Left lung (tissue), 10 donors: Measurements from ENCODE around the gene MAST4. TPM values are rescaled to one million over a fixed set of nuclear protein-coding genes. Genes with fewer than 3 reads are reported as not detected.

Source experiments
- ATAC-seq: fragments of 200-7000 bp; cut with Tn5 transposase; one replicate; pipeline ENCODE4 v1.9.1; 2020; ENCODE audit warnings: moderate library complexity
- DNase-seq, 4 donors: peaks; one replicate each; pipeline ENCODE4 v3.0.0-alpha.2; 2013 to 2020
- H3K27ac ChIP-seq, 2 donors: fragments of 200-600 bp; sonication (generic) in 1 of 2; one replicate each; pipeline versions ENCODE4 v1.5.0 to v1.8.0; 2020 to 2021
- H3K27me3 ChIP-seq, 2 donors: fragments of 200-600 bp; sonication (generic) in 1 of 2; one replicate each; pipeline versions ENCODE4 v1.5.0 to v1.8.0; 2020 to 2021
- H3K36me3 ChIP-seq, 2 donors: fragments of 200-600 bp; sonication (generic) in 1 of 2; one replicate each; pipeline versions ENCODE4 v1.5.0 to v1.8.0; 2020 to 2021
- H3K4me1 ChIP-seq, 2 donors: fragments of 200-600 bp; one replicate each; pipeline ENCODE4 v1.8.0; 2021
- H3K4me3 ChIP-seq, 2 donors: fragments of 200-600 bp; sonication (generic) in 1 of 2; one replicate each; pipeline versions ENCODE4 v1.5.0 to v1.8.0; 2020 to 2021; ENCODE audit warnings: mild to moderate bottlenecking in 1 of 2
- H3K9me3 ChIP-seq, 2 donors: fragments of 200-600 bp; sonication (generic) in 1 of 2; one replicate each; pipeline versions ENCODE4 v1.5.0 to v1.8.0; 2020 to 2021
- intact Hi-C, 2 donors: fragments of 100-400 bp; cut with DNase I; formaldehyde crosslinking; loops; one replicate each; pipeline versions ENCODE4 v1.11.2 to v1.14.2; 2022
- polyA plus RNA-seq, 6 donors: library from polyadenylated mRNA; unstranded; fragments of 120-200 nt; gene quantifications; one replicate each; pipeline ENCODE4 v1.2.1, GENCODE V29; 2013; ENCODE audit not compliant: insufficient read length in 6 of 6
- total RNA-seq, 2 donors: library from RNA; stranded (reverse); fragmentation: NEBNext Ultra II Directional; extraction: Animal tissue kit (Norgen Biotek cat#: 25700); gene quantifications; one replicate each; pipeline ENCODE4 v1.2.1, GENCODE V29; 2021
- TF ChIP-seq, protein P1 (sequence below), 2 donors: fragments of 200-600 bp; sonication (generic) in 1 of 2; IDR thresholded peaks; one replicate each; pipeline versions ENCODE4 v1.5.0 to v1.8.0; 2021; ENCODE audit warnings: antibody characterized with exemption in 2 of 2
- donor health status: DM: no; HTN: yes; CAD: no.
- donor health status: DM: no; HTN: no; CAD: no.

Gene MAST4
- total and polyA plus RNA-seq, 8 donors = 47.7 to 57.6 (median 53.0) TPM

DNA sequence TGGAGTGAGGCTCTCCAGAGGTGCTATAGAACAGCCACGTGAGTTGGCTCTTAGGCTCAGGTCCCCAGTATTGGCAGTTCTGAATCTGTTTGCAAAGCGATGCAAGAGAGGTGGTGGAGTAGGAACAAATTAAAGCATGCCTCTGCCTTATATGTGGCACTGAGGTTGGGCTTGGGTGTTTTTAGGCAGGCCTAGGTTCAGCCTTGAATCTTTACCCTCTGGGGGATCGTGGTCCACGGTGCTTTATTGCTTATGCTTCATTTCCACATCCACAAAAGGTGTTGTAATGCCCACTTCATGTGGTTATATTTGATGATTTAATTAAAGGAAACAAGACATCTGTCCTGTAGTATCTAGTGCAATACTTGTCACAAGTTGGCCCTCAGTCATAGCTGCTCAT is 544.2 kb downstream of the MAST4 start:
- no peak overlapping the region for H3K27ac ChIP-seq
- no peaks in the 10 kb centered on the region for H3K27me3 ChIP-seq
- DNase-seq (no peak), ATAC-seq (no peak)
- no peaks in the 10 kb centered on the region for H3K9me3 ChIP-seq
- TF ChIP-seq, protein P1, sequence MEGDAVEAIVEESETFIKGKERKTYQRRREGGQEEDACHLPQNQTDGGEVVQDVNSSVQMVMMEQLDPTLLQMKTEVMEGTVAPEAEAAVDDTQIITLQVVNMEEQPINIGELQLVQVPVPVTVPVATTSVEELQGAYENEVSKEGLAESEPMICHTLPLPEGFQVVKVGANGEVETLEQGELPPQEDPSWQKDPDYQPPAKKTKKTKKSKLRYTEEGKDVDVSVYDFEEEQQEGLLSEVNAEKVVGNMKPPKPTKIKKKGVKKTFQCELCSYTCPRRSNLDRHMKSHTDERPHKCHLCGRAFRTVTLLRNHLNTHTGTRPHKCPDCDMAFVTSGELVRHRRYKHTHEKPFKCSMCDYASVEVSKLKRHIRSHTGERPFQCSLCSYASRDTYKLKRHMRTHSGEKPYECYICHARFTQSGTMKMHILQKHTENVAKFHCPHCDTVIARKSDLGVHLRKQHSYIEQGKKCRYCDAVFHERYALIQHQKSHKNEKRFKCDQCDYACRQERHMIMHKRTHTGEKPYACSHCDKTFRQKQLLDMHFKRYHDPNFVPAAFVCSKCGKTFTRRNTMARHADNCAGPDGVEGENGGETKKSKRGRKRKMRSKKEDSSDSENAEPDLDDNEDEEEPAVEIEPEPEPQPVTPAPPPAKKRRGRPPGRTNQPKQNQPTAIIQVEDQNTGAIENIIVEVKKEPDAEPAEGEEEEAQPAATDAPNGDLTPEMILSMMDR (IDR thresholded peaks at IDR 0.05) = no peak
- H3K4me3 ChIP-seq = no peak overlapping the region
- intact Hi-C loops = loop anchor here in 1 of 2 donors (10.0 kb wide), 2 partner anchors 146 to 316 kb away; no protein-coding TSS in a partner anchor
- H3K36me3 ChIP-seq = peaks cover 0 to 49% of the 10 kb centered on the region in 2 donors
- H3K4me1 ChIP-seq = no peaks in the 10 kb centered on the region

DNA sequence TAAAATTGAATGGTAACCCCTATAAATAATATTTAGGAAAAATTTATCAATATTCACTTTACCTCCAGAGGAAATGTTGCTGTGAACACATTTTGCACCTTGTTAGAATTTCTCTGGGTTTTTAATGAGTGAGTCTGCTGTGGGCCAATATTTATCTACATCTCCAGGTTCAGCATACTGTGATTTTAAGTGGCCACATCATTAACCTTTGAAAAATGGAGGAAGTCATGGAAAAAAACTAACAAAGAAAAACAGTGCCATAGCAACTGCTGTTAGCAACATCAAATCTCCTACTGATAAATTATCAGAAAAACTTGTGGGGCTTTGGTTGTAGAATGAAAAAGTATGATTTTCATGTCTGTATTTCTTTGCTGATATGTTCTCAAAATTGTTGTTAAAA is 545.5 kb downstream of the MAST4 start:
- no peak for ATAC-seq
- Histone ChIP-seq H3K27ac (no peak overlapping the region), H3K36me3 (peaks cover 0 to 51% of the 10 kb centered on the region in 2 donors), H3K4me3 (no peak overlapping the region), H3K9me3 (no peaks in the 10 kb centered on the region), H3K4me1 (peaks cover 0 to 5% of the 10 kb centered on the region in 2 donors), H3K27me3 (no peaks in the 10 kb centered on the region)
- TF ChIP-seq, protein P1 (IDR thresholded peaks at IDR 0.05) = no peak
- intact Hi-C loops = loop anchor here in 1 of 2 donors (10.0 kb wide), 2 partner anchors 147 to 317 kb away; no protein-coding TSS in a partner anchor
- no peak for DNase-seq

DNA sequence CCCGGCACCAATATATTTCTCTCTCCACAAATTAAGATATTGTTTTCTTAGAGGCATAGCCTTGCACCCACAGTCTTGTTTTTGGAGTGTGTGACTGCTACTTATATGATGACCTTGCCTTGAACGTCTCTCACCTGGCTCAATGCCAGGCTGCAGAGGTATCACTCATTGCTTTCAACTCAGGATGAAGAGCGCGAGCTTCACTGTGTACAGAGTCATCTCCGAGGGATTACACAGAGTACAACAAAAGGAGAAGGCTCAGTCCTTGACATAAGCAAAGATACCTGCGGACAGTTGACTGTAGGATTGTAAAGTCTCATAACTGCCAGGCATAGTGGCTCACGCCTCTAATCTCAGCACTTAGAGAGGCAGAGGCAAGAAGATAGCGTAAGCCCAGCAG is 546.6 kb downstream of the MAST4 start:
- Histone ChIP-seq H3K27me3 (no peaks in the 10 kb centered on the region), H3K4me3 (no peak overlapping the region), H3K4me1 (peaks cover 0 to 5% of the 10 kb centered on the region in 2 donors), H3K27ac (no peak overlapping the region), H3K9me3 (no peaks in the 10 kb centered on the region), H3K36me3 (peaks cover 0 to 48% of the 10 kb centered on the region in 2 donors)
- no peak for ATAC-seq
- TF ChIP-seq, protein P1 (IDR thresholded peaks at IDR 0.05) = no peak
- DNase-seq = no peak
- intact Hi-C loops = loop anchor here in 1 of 2 donors (10.0 kb wide), 2 partner anchors 148 to 318 kb away; no protein-coding TSS in a partner anchor

DNA sequence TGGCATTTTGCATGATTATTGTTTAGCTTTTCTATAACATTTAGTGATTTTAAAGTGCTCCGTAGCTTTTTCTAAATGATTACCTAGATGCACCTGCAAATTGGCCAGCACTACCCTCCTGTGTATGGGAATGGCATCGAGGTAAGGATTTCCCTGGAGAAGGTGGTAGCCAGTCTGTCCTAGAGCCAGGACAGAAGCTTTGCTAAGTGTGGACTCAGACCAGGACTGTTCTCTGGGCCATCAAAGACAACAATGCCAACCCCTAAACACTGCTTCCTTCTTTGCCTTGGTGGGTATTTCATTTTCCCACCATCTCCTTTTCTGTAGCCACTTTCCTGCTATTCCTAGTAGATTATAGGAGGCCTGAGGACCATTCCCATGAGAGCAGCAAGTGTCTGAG is 547.4 kb downstream of the MAST4 start:
- peaks cover 0 to 47% of the 10 kb centered on the region in 2 donors for H3K36me3 ChIP-seq
- no peaks in the 10 kb centered on the region for H3K9me3 ChIP-seq
- no peak for DNase-seq
- peaks cover 0 to 5% of the 10 kb centered on the region in 2 donors for H3K4me1 ChIP-seq
- no peak overlapping the region for H3K27ac ChIP-seq
- intact Hi-C loops = loop anchor here in 1 of 2 donors (10.0 kb wide), 2 partner anchors 149 to 319 kb away; no protein-coding TSS in a partner anchor
- TF ChIP-seq, protein P1 (IDR thresholded peaks at IDR 0.05) = no peak
- H3K27me3 ChIP-seq = no peaks in the 10 kb centered on the region
- no peak overlapping the region for H3K4me3 ChIP-seq
- no peak for ATAC-seq

DNA sequence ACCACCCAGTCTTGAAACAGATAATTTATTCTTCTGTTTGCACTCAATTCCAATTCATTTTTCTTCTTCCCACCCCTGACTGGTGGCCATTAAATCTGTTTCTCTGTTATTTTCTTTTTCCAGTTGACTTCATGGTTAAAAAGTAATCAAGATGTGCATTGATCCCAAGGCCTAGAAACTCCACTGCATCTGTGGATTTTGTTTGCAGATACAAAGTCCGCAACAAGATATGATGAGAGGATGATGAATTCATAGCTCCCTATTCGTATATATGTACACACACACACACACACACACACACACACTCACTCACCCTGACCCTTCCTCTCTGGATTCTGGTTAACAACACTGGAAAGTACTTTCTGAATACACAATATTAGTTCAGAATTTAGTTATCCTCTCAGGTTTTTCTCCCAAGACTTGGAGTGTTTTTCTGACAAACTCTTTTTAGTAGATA is 548.0 kb downstream of the MAST4 start:
- intact Hi-C loops = loop anchor here in 1 of 2 donors (10.0 kb wide), 2 partner anchors 149 to 319 kb away; no protein-coding TSS in a partner anchor
- Histone ChIP-seq H3K4me3 (no peak overlapping the region), H3K4me1 (peaks cover 0 to 5% of the 10 kb centered on the region in 2 donors), H3K27me3 (no peaks in the 10 kb centered on the region), H3K27ac (no peak overlapping the region), H3K36me3 (peaks cover 0 to 50% of the 10 kb centered on the region in 2 donors), H3K9me3 (no peaks in the 10 kb centered on the region)
- ATAC-seq (no peak), DNase-seq (no peak)
- TF ChIP-seq, protein P1 (IDR thresholded peaks at IDR 0.05) = no peak
